IMR-90 (cell line): ENCODE data around the gene UGT1A10. TPM values are rescaled to one million over a fixed set of nuclear protein-coding genes. Genes with fewer than 3 reads are reported as not detected.

ENCODE experiments used
- ATAC-seq: fragments of 200-7000 bp; cut with Tn5 transposase; 2 replicates; pipeline ENCODE4 v1.9.1; 2020; ENCODE audit warnings: low read depth, mild to moderate bottlenecking, moderate library complexity
- BruUV-seq: library from RNA; stranded (reverse); fragments of 400-500 nt; replicated peaks from 2 replicates; lab custom pipeline; 2021; lab: Mats Ljungman, UMichigan
- CTCF ChIA-PET: fragments of 300-600 bp; formaldehyde crosslinking; extraction: SDS; loops from one replicate; lab custom pipeline; 2021; ENCODE audit warnings: antibody characterized with exemption; lab: Yijun Ruan, JAX
- POLR2A ChIA-PET: fragments of 300-600 bp; sonication (Branson Sonifier 250); formaldehyde crosslinking; loops from one replicate; lab custom pipeline; 2022; ENCODE audit warnings: antibody characterized with exemption; ENCODE audit not compliant: unreplicated experiment; lab: Charles Lee
- DNase-seq: peaks from one replicate; pipeline ENCODE4 v3.0.0; 2013
- H2AFZ ChIP-seq: replicated peaks from 2 replicates; pipeline ENCODE3; 2013; ENCODE audit warnings: low read length, mild to moderate bottlenecking; ENCODE audit not compliant: poor library complexity
- H2AK5ac ChIP-seq: 2 replicates; pipeline ENCODE4 v1.6.1; 2013; ENCODE audit warnings: low read depth, low read length, inconsistent platforms
- H2AK9ac ChIP-seq: replicated peaks from 2 replicates; pipeline ENCODE3; 2013; ENCODE audit warnings: mild to moderate bottlenecking, low read depth, low read length, moderate library complexity; ENCODE audit not compliant: poor library complexity
- H2BK120ac ChIP-seq: 2 replicates; pipeline ENCODE4 v1.6.1; 2013; ENCODE audit warnings: low read depth, low read length, inconsistent platforms
- H2BK15ac ChIP-seq: 3 replicates; pipeline ENCODE4 v1.6.1; 2013; ENCODE audit warnings: low read depth, low read length, inconsistent platforms
- H2BK20ac ChIP-seq: 2 replicates; pipeline ENCODE4 v1.6.1; 2013; ENCODE audit warnings: low read depth, mild to moderate bottlenecking, inconsistent platforms, low read length, moderate library complexity
- H2BK5ac ChIP-seq: 2 replicates; pipeline ENCODE4 v1.6.1; 2013; ENCODE audit warnings: mild to moderate bottlenecking, low read depth, low read length, inconsistent platforms; ENCODE audit not compliant: poor library complexity, severe bottlenecking
- H3K14ac ChIP-seq: replicated peaks from 2 replicates; pipeline ENCODE4 v1.6.1; 2013; ENCODE audit warnings: low read depth, low read length, inconsistent platforms
- H3K18ac ChIP-seq: 2 replicates; pipeline ENCODE4 v1.6.1; 2013; ENCODE audit warnings: low read depth, low read length, control low read depth
- H3K23ac ChIP-seq: 2 replicates; pipeline ENCODE4 v1.6.1; 2013; ENCODE audit warnings: low read depth, low read length, inconsistent platforms
- H3K27ac ChIP-seq: 2 replicates; pipeline ENCODE4 v1.5.1; 2013; ENCODE audit warnings: mild to moderate bottlenecking, control low read depth, low read length; ENCODE audit not compliant: insufficient read depth
- H3K27me3 ChIP-seq: 2 replicates; pipeline ENCODE4 v1.6.1; 2013; ENCODE audit warnings: low read length; ENCODE audit not compliant: control insufficient read depth, insufficient read depth
- H3K36me3 ChIP-seq: 2 replicates; pipeline ENCODE4 v1.6.1; 2013; ENCODE audit warnings: low read length, mixed read lengths; ENCODE audit not compliant: control insufficient read depth, insufficient read depth
- H3K4ac ChIP-seq: 2 replicates; pipeline ENCODE4 v1.6.1; 2013; ENCODE audit warnings: low read depth, low read length, inconsistent platforms
- H3K4me1 ChIP-seq: 2 replicates; pipeline ENCODE4 v1.6.1; 2013; ENCODE audit warnings: low read length, mixed read lengths; ENCODE audit not compliant: control insufficient read depth, insufficient read depth
- H3K4me2 ChIP-seq: 2 replicates; pipeline ENCODE4 v1.6.1; 2013; ENCODE audit warnings: low read depth, mild to moderate bottlenecking, control low read depth, low read length, moderate library complexity
- H3K4me3 ChIP-seq: 2 replicates; pipeline ENCODE4 v1.5.1; 2013; ENCODE audit warnings: low read depth, mild to moderate bottlenecking, control low read depth, low read length, moderate library complexity; ENCODE audit not compliant: insufficient read depth
- H3K56ac ChIP-seq: 2 replicates; pipeline ENCODE4 v1.6.1; 2013; ENCODE audit warnings: low read length, inconsistent platforms; ENCODE audit not compliant: insufficient read depth; ENCODE audit errors: extremely low read depth
- H3K79me1 ChIP-seq, 2 experiments: 2 replicates each; pipeline ENCODE4 v1.6.1; 2013; ENCODE audit warnings: low read length in 2 of 2, inconsistent platforms in 1 of 2, low read depth in 1 of 2
- H3K9ac ChIP-seq: 2 replicates; pipeline ENCODE4 v1.6.1; 2013; ENCODE audit warnings: low read depth, low read length, control low read depth
- H3K9me1 ChIP-seq: 2 replicates; pipeline ENCODE4 v1.6.1; 2013; ENCODE audit warnings: low read length, inconsistent platforms; ENCODE audit not compliant: insufficient read depth
- H3K9me3 ChIP-seq: 2 replicates; pipeline ENCODE4 v1.6.1; 2013; ENCODE audit warnings: low read length; ENCODE audit not compliant: control insufficient read depth, insufficient read depth
- H4K20me1 ChIP-seq: 2 replicates; pipeline ENCODE4 v1.6.1; 2013; ENCODE audit warnings: low read length, inconsistent platforms; ENCODE audit not compliant: insufficient read depth
- H4K5ac ChIP-seq: 2 replicates; pipeline ENCODE4 v1.6.1; 2013; ENCODE audit warnings: mild to moderate bottlenecking, low read depth, low read length, control low read depth
- H4K8ac ChIP-seq, 2 experiments: 2 replicates each; pipeline ENCODE4 v1.6.1; 2013; ENCODE audit warnings: low read depth in 2 of 2, low read length in 2 of 2, control low read depth in 1 of 2, inconsistent platforms in 1 of 2
- H4K91ac ChIP-seq: 2 replicates; pipeline ENCODE4 v1.6.1; 2013; ENCODE audit warnings: low read depth, low read length, inconsistent platforms; ENCODE audit not compliant: insufficient read depth
- BHLHE40 ChIP-seq: fragments of 150-350 bp; IDR thresholded peaks from 2 replicates; pipeline ENCODE4 v1.6.1; 2016; ENCODE audit warnings: mild to moderate bottlenecking, low read depth, low read length
- CEBPB ChIP-seq: IDR thresholded peaks from 2 replicates; pipeline ENCODE4 v1.6.1; 2012; ENCODE audit warnings: low read depth, low read length, improper control_type of control experiment
- CHD1 ChIP-seq: IDR thresholded peaks from 2 replicates; pipeline ENCODE4 v1.6.1; 2012; ENCODE audit warnings: low read depth, low read length, improper control_type of control experiment
- CTCF ChIP-seq: conservative IDR thresholded peaks from 2 replicates; pipeline ENCODE4 v1.5.1; 2012; ENCODE audit warnings: mild to moderate bottlenecking, low read depth, low read length, improper control_type of control experiment
- ELK1 ChIP-seq: fragments of 150-350 bp; IDR thresholded peaks from 2 replicates; pipeline ENCODE4 v1.6.1; 2016; ENCODE audit warnings: low read depth, mild to moderate bottlenecking, low read length, moderate library complexity, borderline replicate concordance
- FOS ChIP-seq: fragments of 150-350 bp; IDR thresholded peaks from 2 replicates; pipeline ENCODE4 v1.6.1; 2016; ENCODE audit warnings: low read depth, low read length
- MAFK ChIP-seq: IDR thresholded peaks from 2 replicates; pipeline ENCODE4 v1.6.1; 2012; ENCODE audit warnings: low read depth, low read length, improper control_type of control experiment
- MAZ ChIP-seq: IDR thresholded peaks from 2 replicates; pipeline ENCODE4 v1.6.1; 2012; ENCODE audit warnings: low read depth, mild to moderate bottlenecking, low read length, improper control_type of control experiment, moderate library complexity, borderline replicate concordance
- MXI1 ChIP-seq: IDR thresholded peaks from 2 replicates; pipeline ENCODE4 v1.6.1; 2012; ENCODE audit warnings: low read depth, mild to moderate bottlenecking, low read length, moderate library complexity, borderline replicate concordance
- NFE2L2 ChIP-seq: fragments of 150-350 bp; IDR thresholded peaks from 2 replicates; pipeline ENCODE4 v1.6.1; 2016; ENCODE audit warnings: low read depth, mild to moderate bottlenecking, low read length
- RAD21 ChIP-seq: IDR thresholded peaks from 2 replicates; pipeline ENCODE4 v1.6.1; 2012; ENCODE audit warnings: low read length, improper control_type of control experiment
- SMC3 ChIP-seq: fragments of 150-350 bp; IDR thresholded peaks from 2 replicates; pipeline ENCODE4 v1.6.1; 2016; ENCODE audit warnings: low read depth, mild to moderate bottlenecking, antibody characterized with exemption, low read length, moderate library complexity
- WGBS, 2 experiments: methylation state at CpG; one replicate each; pipeline versions ENCODE4 v1.1.5 to v1.1.7; 2013; ENCODE audit warnings: missing lambda C conversion rate in 2 of 2; ENCODE audit not compliant: insufficient read length in 1 of 2; ENCODE audit errors: extremely low coverage in 2 of 2; 5-methylcytosine and 5-hydroxymethylcytosine counted together
- dilution Hi-C: fragments of 300-500 bp; cut with HindIII; formaldehyde crosslinking; loops from one replicate; pipeline ENCODE4 v1.14.3; 2018; ENCODE audit warnings: low sequenced_read_pairs; ENCODE audit not compliant: unreplicated experiment
- in situ Hi-C: fragments of 300-500 bp; cut with MboI; formaldehyde crosslinking; loops from 3 replicates; pipeline ENCODE4 v1.14.3; 2019; ENCODE audit warnings: low sequenced_read_pairs, inconsistent platforms, mixed read lengths
- intact Hi-C: fragments of 100-400 bp; cut with micrococcal nuclease; formaldehyde crosslinking; loops from 2 replicates; pipeline ENCODE4 v1.10.0; 2022
- polyA plus RNA-seq, 3 experiments: library from polyadenylated mRNA; depleted of rRNA; stranded (reverse); fragments of >200 nt; gene quantifications; 2 replicates each; pipeline ENCODE4 v1.2.3, GENCODE V29; 2012; ENCODE audit warnings: low replicate concordance in 1 of 3
- total RNA-seq: library from RNA; depleted of rRNA; stranded (reverse); fragments of >200 nt; gene quantifications from 2 replicates; pipeline ENCODE4 v1.2.3, GENCODE V29; 2012

Gene UGT1A10
- total and polyA plus RNA-seq, 2 of the 4 experiments (the other 2 are of a cell fraction): not detected

- Histone ChIP-seq H3K9me3 (no peaks in the 10 kb centered on the region), H2BK5ac (no peak overlapping the region), H3K27ac (no peak overlapping the region), H2AK5ac (no peak overlapping the region), H3K27me3 (peaks cover 39% of the 10 kb centered on the region), H3K79me1 (no peaks in the 10 kb centered on the region), H3K4me3 (no peak overlapping the region), H3K36me3 (no peaks in the 10 kb centered on the region), H3K14ac (no peak overlapping the region), H3K23ac (no peak overlapping the region), H2BK120ac (no peak overlapping the region), H3K56ac (no peak overlapping the region), H4K20me1 (no peaks in the 10 kb centered on the region), H2AFZ (no peak overlapping the region), H3K4me1 (no peaks in the 10 kb centered on the region), H2AK9ac (no peak overlapping the region), H3K9ac (no peak overlapping the region), H3K4me2 (no peak overlapping the region), H2BK20ac (no peak overlapping the region), H4K91ac (no peak overlapping the region), H3K4ac (no peak overlapping the region), H2BK15ac (no peak overlapping the region), H3K18ac (no peak overlapping the region), H3K9me1 (no peaks in the 10 kb centered on the region), H4K5ac (no peak overlapping the region), H4K8ac (no peak overlapping the region)
- no peak for TF ChIP-seq CHD1
- TF ChIP-seq CTCF: no peak
- TF ChIP-seq MAZ: no peak
- TF ChIP-seq NFE2L2: no peak
- TF ChIP-seq MXI1: no peak
- TF ChIP-seq MAFK: no peak
- TF ChIP-seq FOS: no peak
- no peak for TF ChIP-seq RAD21
- TF ChIP-seq BHLHE40: no peak
- no peak for TF ChIP-seq SMC3
- no peak for TF ChIP-seq CEBPB
- TF ChIP-seq ELK1: no peak
- ChIA-PET POLR2A (no interaction called here), CTCF (no interaction called here)
- ATAC-seq: no peak
- intact Hi-C loops: no loop called here
- in situ Hi-C loops: no loop called here
- dilution Hi-C loops: no loop called here
- no peak for DNase-seq
- WGBS, 2 experiments: 73% methylated on average over 2 of the region's 10 CpGs; no CpG with 5 or more reads in 1 of the 2 experiments
- no TSS peak for BruUV-seq
Observed at GRCh38 chr2:233807966-233808935, 172.0 kb downstream of the UGT1A10 start.
